Measurements from ENCODE around the gene BIRC6. TPM values are rescaled to one million over a fixed set of nuclear protein-coding genes. Genes with fewer than 3 reads are reported as not detected.

BIRC6 gene
- total RNA-seq, 2 donors from 2014 or later, result 149 to 160 TPM

DNA sequence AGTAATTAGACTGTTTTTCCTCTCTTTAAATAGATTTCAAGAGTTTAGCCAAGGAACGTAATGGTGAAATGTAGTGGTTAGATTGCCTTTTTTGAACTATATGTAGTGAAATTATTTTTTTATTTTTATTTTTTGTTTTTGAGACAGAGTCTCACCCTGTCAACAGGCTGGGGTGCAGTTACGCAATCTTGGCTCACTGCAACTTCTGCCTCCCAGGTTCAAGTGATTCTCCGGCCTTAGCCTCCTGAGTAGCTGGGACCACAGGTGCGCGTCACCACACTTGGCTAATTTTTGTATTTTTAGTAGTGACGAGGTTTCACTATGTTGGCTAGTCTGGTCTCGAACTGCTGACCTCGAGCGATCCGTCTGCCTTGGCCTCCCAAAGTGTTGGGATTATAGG lies 60.8 kb downstream of the BIRC6 start:
- TF ChIP-seq, protein P1, sequence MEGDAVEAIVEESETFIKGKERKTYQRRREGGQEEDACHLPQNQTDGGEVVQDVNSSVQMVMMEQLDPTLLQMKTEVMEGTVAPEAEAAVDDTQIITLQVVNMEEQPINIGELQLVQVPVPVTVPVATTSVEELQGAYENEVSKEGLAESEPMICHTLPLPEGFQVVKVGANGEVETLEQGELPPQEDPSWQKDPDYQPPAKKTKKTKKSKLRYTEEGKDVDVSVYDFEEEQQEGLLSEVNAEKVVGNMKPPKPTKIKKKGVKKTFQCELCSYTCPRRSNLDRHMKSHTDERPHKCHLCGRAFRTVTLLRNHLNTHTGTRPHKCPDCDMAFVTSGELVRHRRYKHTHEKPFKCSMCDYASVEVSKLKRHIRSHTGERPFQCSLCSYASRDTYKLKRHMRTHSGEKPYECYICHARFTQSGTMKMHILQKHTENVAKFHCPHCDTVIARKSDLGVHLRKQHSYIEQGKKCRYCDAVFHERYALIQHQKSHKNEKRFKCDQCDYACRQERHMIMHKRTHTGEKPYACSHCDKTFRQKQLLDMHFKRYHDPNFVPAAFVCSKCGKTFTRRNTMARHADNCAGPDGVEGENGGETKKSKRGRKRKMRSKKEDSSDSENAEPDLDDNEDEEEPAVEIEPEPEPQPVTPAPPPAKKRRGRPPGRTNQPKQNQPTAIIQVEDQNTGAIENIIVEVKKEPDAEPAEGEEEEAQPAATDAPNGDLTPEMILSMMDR (IDR thresholded peaks at IDR 0.05), result no peak
- H3K4me3 ChIP-seq, result no peak overlapping the region
- H3K27me3 ChIP-seq (replicated peaks; ENCODE audit: insufficient read depth), result no peaks in the 10 kb centered on the region
- H3K4me1 ChIP-seq (ENCODE audit: control insufficient read depth in 1 of 2, low read depth in 2 of 2), result peaks cover 14 to 45% of the 10 kb centered on the region in 2 donors
- H3K36me3 ChIP-seq, result peaks cover 11% of the 10 kb centered on the region
- no peak overlapping the region for H3K27ac ChIP-seq
- DNase-seq (ENCODE audit: low spot score), result no peak
- ATAC-seq (ENCODE audit: insufficient number of reproducible peaks, low FRiP score, low read depth), result no peak
- no peaks in the 10 kb centered on the region for H3K9me3 ChIP-seq

DNA sequence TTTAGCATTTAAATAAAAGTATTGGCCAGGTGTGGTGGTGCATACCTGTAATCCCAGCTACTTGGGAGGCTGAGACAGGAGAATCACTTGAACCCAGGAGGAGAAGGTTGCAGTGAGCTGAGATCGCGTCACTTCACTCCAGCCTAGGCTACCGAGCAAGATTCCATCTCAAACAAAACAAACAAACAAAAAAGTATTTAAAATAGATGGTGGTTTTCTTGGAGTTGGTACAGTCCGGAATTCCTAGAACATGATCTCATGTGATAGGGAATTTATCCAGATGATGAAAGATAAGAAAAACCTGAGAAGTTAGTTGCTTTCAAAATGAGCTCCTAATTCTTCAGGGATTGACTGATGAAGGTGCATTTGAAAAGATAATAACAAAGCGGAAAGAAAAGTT lies 62.0 kb downstream of the BIRC6 start:
- no peaks in the 10 kb centered on the region for H3K9me3 ChIP-seq
- DNase-seq (ENCODE audit: low spot score) (no peak), ATAC-seq (ENCODE audit: insufficient number of reproducible peaks, low FRiP score, low read depth) (no peak)
- TF ChIP-seq, protein P1 (IDR thresholded peaks at IDR 0.05), result no peak
- peaks cover 11% of the 10 kb centered on the region for H3K36me3 ChIP-seq
- H3K27me3 ChIP-seq (replicated peaks; ENCODE audit: insufficient read depth), result no peaks in the 10 kb centered on the region
- no peak overlapping the region for H3K4me3 ChIP-seq
- H3K4me1 ChIP-seq (ENCODE audit: control insufficient read depth in 1 of 2, low read depth in 2 of 2), result peaks cover 22 to 47% of the 10 kb centered on the region in 2 donors
- H3K27ac ChIP-seq, result peak overlapping the region; percentile 15 to 51

DNA sequence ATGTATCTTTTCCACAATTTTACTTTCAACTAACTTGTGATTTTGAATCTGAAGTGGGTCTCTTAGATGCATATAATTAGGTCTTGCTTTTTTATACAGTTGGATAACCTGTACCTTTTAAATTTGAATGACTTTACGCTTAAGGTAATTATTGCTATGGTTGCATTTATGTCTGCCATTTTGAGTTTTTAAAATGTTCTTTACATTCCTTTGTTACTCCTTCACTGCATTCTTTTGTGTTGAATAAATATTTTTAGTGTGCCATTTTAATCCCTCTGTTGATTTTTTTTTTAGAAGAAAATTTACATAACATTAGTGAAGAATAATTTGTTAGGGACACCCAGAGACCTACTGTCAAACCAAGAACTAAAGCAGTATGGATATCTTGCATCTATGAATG lies 65.3 kb downstream of the BIRC6 start:
- no peak overlapping the region for H3K4me3 ChIP-seq
- TF ChIP-seq, protein P1 (IDR thresholded peaks at IDR 0.05), result no peak

DNA sequence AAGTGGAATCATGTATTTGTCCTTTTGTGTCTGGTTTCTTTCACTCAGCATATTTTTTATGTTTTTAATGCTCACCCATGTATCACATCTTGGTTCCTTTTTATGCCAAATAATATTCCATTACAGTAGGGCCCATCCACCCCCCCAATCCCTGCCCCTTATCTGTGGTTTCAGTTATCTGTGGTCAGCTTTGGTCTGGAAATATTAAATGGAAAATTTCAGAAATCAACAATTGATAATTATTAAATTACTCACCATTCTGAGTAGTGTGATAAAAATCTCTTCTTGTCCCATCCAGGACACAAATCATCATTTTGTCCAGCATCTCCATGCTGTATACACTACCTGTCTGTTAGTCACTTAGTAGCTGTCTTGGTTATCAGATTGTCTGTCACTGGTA lies 66.7 kb downstream of the BIRC6 start:
- TF ChIP-seq, protein P1 (IDR thresholded peaks at IDR 0.05), result no peak
- Histone ChIP-seq H3K27ac (no peak overlapping the region), H3K27me3 (replicated peaks; ENCODE audit: insufficient read depth) (no peaks in the 10 kb centered on the region), H3K9me3 (no peaks in the 10 kb centered on the region), H3K4me1 (ENCODE audit: control insufficient read depth in 1 of 2, low read depth in 2 of 2) (peaks cover 54 to 78% of the 10 kb centered on the region in 2 donors), H3K4me3 (no peak overlapping the region), H3K36me3 (no peaks in the 10 kb centered on the region)
- ATAC-seq (ENCODE audit: insufficient number of reproducible peaks, low FRiP score, low read depth), result no peak
- DNase-seq (ENCODE audit: low spot score), result no peak

More for the DNA sequence above, 65.3 kb downstream of the BIRC6 start:
- H3K9me3 ChIP-seq, result no peaks in the 10 kb centered on the region
- H3K4me1 ChIP-seq (ENCODE audit: control insufficient read depth in 1 of 2, low read depth in 2 of 2), result peaks cover 47 to 75% of the 10 kb centered on the region in 2 donors
- H3K27me3 ChIP-seq (replicated peaks; ENCODE audit: insufficient read depth), result no peaks in the 10 kb centered on the region
- ATAC-seq (ENCODE audit: insufficient number of reproducible peaks, low FRiP score, low read depth) (no peak), DNase-seq (ENCODE audit: low spot score) (no peak)
- peak overlapping the region in 1 of 2 donors; percentile 33 for H3K27ac ChIP-seq
- H3K36me3 ChIP-seq, result no peaks in the 10 kb centered on the region

DNA sequence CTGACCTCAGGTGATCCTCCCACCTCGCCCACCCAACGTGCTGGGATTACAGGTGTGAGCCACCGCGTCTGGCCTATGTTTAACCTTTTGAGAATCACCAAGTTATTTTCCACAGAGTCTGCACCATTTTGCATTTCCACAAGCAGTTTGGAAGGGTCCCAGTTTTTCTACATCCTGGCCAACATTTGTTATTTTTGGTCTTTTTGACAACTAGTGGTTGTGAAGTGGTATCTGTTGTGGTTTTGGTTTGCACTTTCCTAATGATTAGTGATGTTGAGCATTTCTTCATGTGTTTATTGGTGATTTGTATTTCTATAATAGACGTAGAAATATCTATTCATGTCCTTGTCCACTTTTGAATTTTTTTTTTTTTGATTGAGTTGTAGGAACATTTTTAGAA lies 67.9 kb downstream of the BIRC6 start:
- Histone ChIP-seq H3K27ac (peak overlapping the region in 1 of 2 donors; percentile 77), H3K9me3 (no peaks in the 10 kb centered on the region), H3K4me1 (ENCODE audit: control insufficient read depth in 1 of 2, low read depth in 2 of 2) (peaks cover 61 to 76% of the 10 kb centered on the region in 2 donors), H3K36me3 (no peaks in the 10 kb centered on the region), H3K4me3 (no peak overlapping the region), H3K27me3 (replicated peaks; ENCODE audit: insufficient read depth) (no peaks in the 10 kb centered on the region)
- TF ChIP-seq, protein P1 (IDR thresholded peaks at IDR 0.05), result no peak
- no peak for ATAC-seq (ENCODE audit: insufficient number of reproducible peaks, low FRiP score, low read depth)
- DNase-seq (ENCODE audit: low spot score), result no peak
